NCI-H2029 treated with DMSO at 0.1 percent for 48 hours (cell line): ENCODE data around the gene USP10.
"Not testable (repeated sequence)": the region's sequence is repeated elsewhere in the genome, so short reads cannot be mapped to it uniquely, and the experiment has no call there.

Source experiments
- DNase-seq: peaks from one replicate; lab custom pipeline; 2025; lab: John Stamatoyannopoulos, UW

USP10 gene

GRCh38 chr16:84728853-84729424, 29.1 kb downstream of the USP10 start:
- no peak for DNase-seq

- no peak for DNase-seq
Measured at GRCh38 chr16:84729716-84730320, 30.0 kb downstream of the USP10 start.

- DNase-seq = peak; percentile 26
Measured at GRCh38 chr16:84730406-84731106, 30.8 kb downstream of the USP10 start.

GRCh38 chr16:84732332-84732673, 32.5 kb downstream of the USP10 start:
- DNase-seq = not testable (repeated sequence)

- peak; percentile 1 for DNase-seq
Measured at GRCh38 chr16:84732674-84733352, 33.0 kb downstream of the USP10 start.

GRCh38 chr16:84735849-84736586, 36.2 kb downstream of the USP10 start:
- DNase-seq = peak; percentile 39

- peak; percentile 57 for DNase-seq
Measured at GRCh38 chr16:84737192-84738011, 37.6 kb downstream of the USP10 start.

- peak; percentile 13 for DNase-seq
Measured at GRCh38 chr16:84738255-84739038, 38.6 kb downstream of the USP10 start.

GRCh38 chr16:84739349-84740124, 39.7 kb downstream of the USP10 start:
- no peak for DNase-seq

- no peak for DNase-seq
Measured at GRCh38 chr16:84740596-84741116, 40.9 kb downstream of the USP10 start.

GRCh38 chr16:84741340-84741830, 41.6 kb downstream of the USP10 start:
- no peak for DNase-seq

GRCh38 chr16:84742641-84743092, 42.9 kb downstream of the USP10 start:
- no peak for DNase-seq

GRCh38 chr16:84746231-84746630, 46.4 kb downstream of the USP10 start:
- no peak for DNase-seq

GRCh38 chr16:84746875-84747274, 47.1 kb downstream of the USP10 start:
- no peak for DNase-seq

- not testable (repeated sequence) for DNase-seq
Measured at GRCh38 chr16:84748247-84748646, 48.4 kb downstream of the USP10 start.

GRCh38 chr16:84749072-84749471, 49.3 kb downstream of the USP10 start:
- DNase-seq = no peak

- DNase-seq = no peak
Measured at GRCh38 chr16:84749815-84750214, 50.0 kb downstream of the USP10 start.

GRCh38 chr16:84750575-84750974, 50.8 kb downstream of the USP10 start:
- DNase-seq = no peak

GRCh38 chr16:84751241-84751640, 51.4 kb downstream of the USP10 start:
- DNase-seq = no peak
